Measurements from ENCODE around the gene ZDHHC1.

DNA sequence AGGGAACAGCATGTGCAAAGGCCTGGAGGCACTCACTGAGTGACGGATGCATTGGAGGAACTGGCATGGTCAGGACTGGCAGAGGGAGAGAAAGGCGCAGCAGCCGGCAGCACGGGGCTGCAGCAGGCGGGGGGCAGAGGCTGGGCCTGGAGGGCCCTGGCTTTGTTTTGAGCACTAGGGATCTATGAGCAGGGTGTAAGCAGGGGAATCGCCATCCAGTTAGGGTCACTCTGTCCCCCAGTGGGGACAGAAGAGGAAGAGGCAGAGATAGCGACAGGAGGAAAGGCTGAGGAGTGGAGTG is 28.8 kb upstream of the ZDHHC1 start:
- TF ChIP-seq, protein P1, sequence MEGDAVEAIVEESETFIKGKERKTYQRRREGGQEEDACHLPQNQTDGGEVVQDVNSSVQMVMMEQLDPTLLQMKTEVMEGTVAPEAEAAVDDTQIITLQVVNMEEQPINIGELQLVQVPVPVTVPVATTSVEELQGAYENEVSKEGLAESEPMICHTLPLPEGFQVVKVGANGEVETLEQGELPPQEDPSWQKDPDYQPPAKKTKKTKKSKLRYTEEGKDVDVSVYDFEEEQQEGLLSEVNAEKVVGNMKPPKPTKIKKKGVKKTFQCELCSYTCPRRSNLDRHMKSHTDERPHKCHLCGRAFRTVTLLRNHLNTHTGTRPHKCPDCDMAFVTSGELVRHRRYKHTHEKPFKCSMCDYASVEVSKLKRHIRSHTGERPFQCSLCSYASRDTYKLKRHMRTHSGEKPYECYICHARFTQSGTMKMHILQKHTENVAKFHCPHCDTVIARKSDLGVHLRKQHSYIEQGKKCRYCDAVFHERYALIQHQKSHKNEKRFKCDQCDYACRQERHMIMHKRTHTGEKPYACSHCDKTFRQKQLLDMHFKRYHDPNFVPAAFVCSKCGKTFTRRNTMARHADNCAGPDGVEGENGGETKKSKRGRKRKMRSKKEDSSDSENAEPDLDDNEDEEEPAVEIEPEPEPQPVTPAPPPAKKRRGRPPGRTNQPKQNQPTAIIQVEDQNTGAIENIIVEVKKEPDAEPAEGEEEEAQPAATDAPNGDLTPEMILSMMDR (IDR thresholded peaks at IDR 0.05) = no peak
- no peak for TF ChIP-seq POLR2A (IDR thresholded peaks at IDR 0.05)

Measured in prostate gland (tissue), 2 donors.